ENCODE results near the gene CFAP20DC.

GRCh38 chr3:58991026-58991425 lies 58.8 kb downstream of the CFAP20DC start:
- no peak for TF ChIP-seq CTCF (IDR thresholded peaks at IDR 0.05 in 2 of 3, conservative IDR thresholded peaks at IDR 0.05 in 1 of 3; ENCODE audit: borderline replicate concordance in 1 of 3, insufficient read depth in 1 of 3, low read depth in 2 of 3, low read length in 2 of 3)
- TF ChIP-seq ZFX (IDR thresholded peaks at IDR 0.05) = no peak
- no peak for TF ChIP-seq JUND (IDR thresholded peaks at IDR 0.05)
- no peak for TF ChIP-seq TCF7L2 (IDR thresholded peaks at IDR 0.05; ENCODE audit: borderline replicate concordance, extremely low read depth, insufficient read depth, insufficient read length)
- no peak for TF ChIP-seq CEBPB (IDR thresholded peaks at IDR 0.05; ENCODE audit: low read depth)
- no peak for TF ChIP-seq POLR2A (IDR thresholded peaks at IDR 0.05; ENCODE audit: borderline replicate concordance, extremely low read depth, insufficient read depth, insufficient read length)
- TF ChIP-seq EZH2 (IDR thresholded peaks at IDR 0.05) = no peak
- no peak for TF ChIP-seq POLR2AphosphoS5 (IDR thresholded peaks at IDR 0.05; ENCODE audit: low read depth, low read length)
- TF ChIP-seq EZH2phosphoT487 (IDR thresholded peaks at IDR 0.05; ENCODE audit: borderline replicate concordance) = no peak
- TF ChIP-seq REST (IDR thresholded peaks at IDR 0.05; ENCODE audit: low read depth) = no peak
- TF ChIP-seq FOSL1 (IDR thresholded peaks at IDR 0.05; ENCODE audit: low read depth) = no peak
- no peak for TF ChIP-seq CBX3 (IDR thresholded peaks at IDR 0.05; ENCODE audit: low read depth)
- TF ChIP-seq YY1 (IDR thresholded peaks at IDR 0.05; ENCODE audit: extremely low read depth, insufficient replicate concordance, low read depth, low read length) = no peak
- no peak for TF ChIP-seq SIN3A (IDR thresholded peaks at IDR 0.05; ENCODE audit: low read depth)

Measured in HCT116 (cell line).